ENCODE measurements around the gene TRIM71. TPM values are rescaled to one million over a fixed set of nuclear protein-coding genes. Genes with fewer than 3 reads are reported as not detected.
"Not testable (repeated sequence)": the region's sequence is repeated elsewhere in the genome, so short reads cannot be mapped to it uniquely, and the experiment has no call there.

TRIM71 gene
- total and polyA plus RNA-seq, 7 donors, result not detected

GRCh38 chr3:32822609-32823498, 5.1 kb downstream of the TRIM71 start:
- DNase-seq, result no peak
- no peak overlapping the region for H3K4me3 ChIP-seq
- no peak overlapping the region for H3K27ac ChIP-seq
- no peaks in the 10 kb centered on the region for H3K9me3 ChIP-seq
- TF ChIP-seq POLR2A (IDR thresholded peaks at IDR 0.05), result no peak
- no peak for TF ChIP-seq EP300 (IDR thresholded peaks at IDR 0.05)
- TF ChIP-seq POLR2AphosphoS5 (IDR thresholded peaks at IDR 0.05), result no peak
- TF ChIP-seq CTCF (IDR thresholded peaks at IDR 0.05), result no peak
- H3K27me3 ChIP-seq, result peaks cover 37 to 69% (median 45%) of the 10 kb centered on the region in 3 donors
- intact Hi-C loops (cut with DNase I), result no loop called here
- peaks cover 0 to 10% (median 7%) of the 10 kb centered on the region in 4 donors for H3K4me1 ChIP-seq
- no peaks in the 10 kb centered on the region for H3K36me3 ChIP-seq
- 77 to 87% methylated on average over 5 of the region's 5 CpGs for WGBS, 2 donors

GRCh38 chr3:32823641-32824184, 5.9 kb downstream of the TRIM71 start:
- peaks cover 28 to 61% (median 36%) of the 10 kb centered on the region in 3 donors for H3K27me3 ChIP-seq
- H3K4me1 ChIP-seq; H3K27ac ChIP-seq; H3K9me3 ChIP-seq; H3K4me3 ChIP-seq; DNase-seq; H3K36me3 ChIP-seq; intact Hi-C loops (cut with DNase I): not testable (repeated sequence)
- 95 to 96% methylated on average over 21 of the region's 21 CpGs for WGBS, 2 donors

GRCh38 chr3:32825601-32826375, 8.0 kb downstream of the TRIM71 start:
- 93 to 94% methylated on average over 12 of the region's 12 CpGs for WGBS, 2 donors
- Histone ChIP-seq H3K27me3 (peaks cover 15 to 40% (median 16%) of the 10 kb centered on the region in 3 donors), H3K4me3 (no peak overlapping the region), H3K4me1 (no peaks in the 10 kb centered on the region), H3K36me3 (no peaks in the 10 kb centered on the region), H3K27ac (no peak overlapping the region), H3K9me3 (no peaks in the 10 kb centered on the region)
- no peak for TF ChIP-seq POLR2A (IDR thresholded peaks at IDR 0.05)
- TF ChIP-seq CTCF (IDR thresholded peaks at IDR 0.05), result no peak
- no peak for TF ChIP-seq EP300 (IDR thresholded peaks at IDR 0.05)
- no peak for TF ChIP-seq POLR2AphosphoS5 (IDR thresholded peaks at IDR 0.05)
- DNase-seq, result no peak
- intact Hi-C loops (cut with DNase I), result no loop called here

GRCh38 chr3:32831062-32831461, 13.3 kb downstream of the TRIM71 start:
- intact Hi-C loops (cut with DNase I), result no loop called here
- Histone ChIP-seq H3K27ac (no peak overlapping the region), H3K4me1 (no peaks in the 10 kb centered on the region), H3K4me3 (no peak overlapping the region), H3K27me3 (peaks cover 0 to 4% (median 3%) of the 10 kb centered on the region in 3 donors), H3K9me3 (no peaks in the 10 kb centered on the region), H3K36me3 (no peaks in the 10 kb centered on the region)
- no peak for TF ChIP-seq EP300 (IDR thresholded peaks at IDR 0.05)
- no peak for TF ChIP-seq POLR2AphosphoS5 (IDR thresholded peaks at IDR 0.05)
- no peak for TF ChIP-seq CTCF (IDR thresholded peaks at IDR 0.05)
- no peak for TF ChIP-seq POLR2A (IDR thresholded peaks at IDR 0.05)
- DNase-seq, result no peak
- WGBS, 2 donors, result 88 to 90% methylated on average over 4 of the region's 4 CpGs

- Histone ChIP-seq H3K36me3 (no peaks in the 10 kb centered on the region), H3K27ac (no peak overlapping the region), H3K9me3 (no peaks in the 10 kb centered on the region), H3K4me1 (no peaks in the 10 kb centered on the region), H3K4me3 (no peak overlapping the region), H3K27me3 (peaks cover 0 to 4% (median 3%) of the 10 kb centered on the region in 3 donors)
- TF ChIP-seq EP300 (IDR thresholded peaks at IDR 0.05) (no peak), CTCF (IDR thresholded peaks at IDR 0.05) (no peak), POLR2A (IDR thresholded peaks at IDR 0.05) (no peak), POLR2AphosphoS5 (IDR thresholded peaks at IDR 0.05) (no peak)
- intact Hi-C loops (cut with DNase I), result no loop called here
- no peak for DNase-seq
- 37 to 40% methylated on average over 2 of the region's 2 CpGs for whole genome bisulfite sequencing, 2 donors
Measured at GRCh38 chr3:32831791-32832190, 14.0 kb downstream of the TRIM71 start.
